HG03103 (cell line): ENCODE data around the gene TULP4.

ENCODE experiments used
- ATAC-seq: cut with Tn5 transposase; IDR thresholded peaks from one replicate; pipeline ENCODE4 v1.9.1; 2021; ENCODE audit warnings: low read depth; ENCODE audit not compliant: unreplicated experiment

TULP4 gene

GRCh38 chr6:158312165-158312564, at the start of gene TULP4:
Gene TULP4 (plus strand): TSS chr6:158312465. CDS start chr6:158314017, 1,552 bp downstream.
- no peak for ATAC-seq

- ATAC-seq = no peak
Measured at GRCh38 chr6:158262755-158263154, 49.5 kb upstream of the TULP4 start.

- ATAC-seq = no peak
Measured at GRCh38 chr6:158264180-158264579, 48.1 kb upstream of the TULP4 start.

GRCh38 chr6:158266131-158266530, 46.1 kb upstream of the TULP4 start:
- ATAC-seq = no peak

GRCh38 chr6:158268361-158269147, 43.7 kb upstream of the TULP4 start:
- no peak for ATAC-seq

GRCh38 chr6:158269657-158270056, 42.6 kb upstream of the TULP4 start:
- no peak for ATAC-seq

- ATAC-seq = no peak
Measured at GRCh38 chr6:158270389-158271127, 41.7 kb upstream of the TULP4 start.

- no peak for ATAC-seq
Measured at GRCh38 chr6:158272324-158272723, 39.9 kb upstream of the TULP4 start.

GRCh38 chr6:158278004-158278403, 34.3 kb upstream of the TULP4 start:
- ATAC-seq = no peak

- no peak for ATAC-seq
Measured at GRCh38 chr6:158279615-158280014, 32.6 kb upstream of the TULP4 start.

- no peak for ATAC-seq
Measured at GRCh38 chr6:158283304-158283980, 28.8 kb upstream of the TULP4 start.

- no peak for ATAC-seq
Measured at GRCh38 chr6:158284007-158284875, 28.0 kb upstream of the TULP4 start.

- no peak for ATAC-seq
Measured at GRCh38 chr6:158284876-158285655, 27.2 kb upstream of the TULP4 start.

GRCh38 chr6:158285656-158286021, 26.6 kb upstream of the TULP4 start:
- ATAC-seq = no peak

GRCh38 chr6:158286413-158286812, 25.9 kb upstream of the TULP4 start:
- no peak for ATAC-seq

GRCh38 chr6:158287047-158287446, 25.2 kb upstream of the TULP4 start:
- no peak for ATAC-seq

- ATAC-seq = peak; percentile 49
Measured at GRCh38 chr6:158290040-158290439, 22.2 kb upstream of the TULP4 start.

GRCh38 chr6:158290659-158291058, 21.6 kb upstream of the TULP4 start:
- ATAC-seq = peak; percentile 71

- ATAC-seq = no peak
Measured at GRCh38 chr6:158292016-158292415, 20.2 kb upstream of the TULP4 start.

- no peak for ATAC-seq
Measured at GRCh38 chr6:158293122-158293521, 19.1 kb upstream of the TULP4 start.
